Medulla oblongata (tissue), 1 donor: Measurements from ENCODE around the gene FAM174C.

ENCODE experiments used
- DNase-seq: peaks from one replicate; pipeline ENCODE4 v3.0.0-alpha.2; 2015; ENCODE audit errors: extremely low spot score

The FAM174C gene

DNA sequence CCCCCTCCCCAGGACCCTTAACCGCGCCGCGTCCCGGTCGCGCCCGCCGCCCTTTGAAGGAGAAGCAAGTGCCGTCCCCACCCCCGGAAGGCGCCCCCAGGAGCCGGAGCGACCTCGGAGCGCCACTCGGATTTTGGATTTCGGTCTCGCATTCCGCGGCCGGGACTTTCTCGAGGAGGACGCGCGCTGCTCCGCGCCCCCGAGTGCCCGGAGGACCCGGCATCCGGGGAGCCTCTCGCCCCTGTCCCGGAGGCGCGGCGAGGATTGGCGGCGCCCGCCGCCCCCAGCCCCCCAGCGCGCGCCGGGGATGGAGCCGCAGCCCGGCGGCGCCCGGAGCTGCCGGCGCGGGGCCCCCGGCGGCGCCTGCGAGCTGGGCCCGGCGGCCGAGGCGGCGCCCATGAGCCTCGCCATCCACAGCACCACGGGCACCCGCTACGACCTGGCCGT, 25.3 kb upstream of the FAM174C start:
- no peak for DNase-seq

DNA sequence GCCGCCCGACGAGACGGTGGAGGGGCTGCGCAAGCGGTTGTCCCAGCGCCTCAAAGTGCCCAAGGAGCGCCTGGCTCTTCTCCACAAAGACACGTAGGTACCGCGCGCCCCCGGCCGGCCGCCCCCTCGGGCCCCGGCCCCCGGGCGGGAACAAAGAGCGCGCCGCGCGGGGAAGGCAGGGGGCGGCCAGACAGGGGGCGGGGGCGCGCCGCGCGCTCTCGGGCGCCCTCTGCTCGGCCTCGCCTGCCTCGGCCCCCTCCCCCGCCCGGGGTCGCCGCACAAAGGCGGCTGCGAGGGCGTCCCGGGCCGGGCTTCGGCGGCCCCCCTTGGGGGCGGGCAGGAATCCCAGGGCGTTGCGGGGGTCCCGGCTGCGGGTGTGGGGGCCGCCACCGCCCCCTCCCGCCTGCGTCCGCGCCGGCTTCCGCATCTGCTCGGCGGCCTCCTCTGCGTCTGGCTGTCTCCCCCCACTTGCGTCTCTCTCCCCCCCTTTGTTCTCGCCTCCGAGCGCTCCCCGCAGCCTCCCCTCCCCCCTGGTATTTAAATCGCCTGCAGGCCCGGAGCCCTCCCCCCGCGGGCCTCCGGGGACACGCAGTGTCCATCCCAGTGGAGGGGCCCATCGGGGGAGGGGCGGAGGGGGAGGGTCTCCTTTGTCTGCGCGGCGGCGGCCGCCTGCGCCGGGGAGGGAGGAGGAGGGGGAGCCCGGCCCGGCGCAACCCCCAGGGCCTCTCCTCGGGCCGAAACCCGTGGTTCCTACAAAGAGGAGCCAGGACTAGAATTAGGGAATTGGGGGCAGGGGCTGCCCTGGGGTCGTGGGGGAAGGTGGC, 24.7 kb upstream of the FAM174C start:
- DNase-seq = peak; percentile 71

DNA sequence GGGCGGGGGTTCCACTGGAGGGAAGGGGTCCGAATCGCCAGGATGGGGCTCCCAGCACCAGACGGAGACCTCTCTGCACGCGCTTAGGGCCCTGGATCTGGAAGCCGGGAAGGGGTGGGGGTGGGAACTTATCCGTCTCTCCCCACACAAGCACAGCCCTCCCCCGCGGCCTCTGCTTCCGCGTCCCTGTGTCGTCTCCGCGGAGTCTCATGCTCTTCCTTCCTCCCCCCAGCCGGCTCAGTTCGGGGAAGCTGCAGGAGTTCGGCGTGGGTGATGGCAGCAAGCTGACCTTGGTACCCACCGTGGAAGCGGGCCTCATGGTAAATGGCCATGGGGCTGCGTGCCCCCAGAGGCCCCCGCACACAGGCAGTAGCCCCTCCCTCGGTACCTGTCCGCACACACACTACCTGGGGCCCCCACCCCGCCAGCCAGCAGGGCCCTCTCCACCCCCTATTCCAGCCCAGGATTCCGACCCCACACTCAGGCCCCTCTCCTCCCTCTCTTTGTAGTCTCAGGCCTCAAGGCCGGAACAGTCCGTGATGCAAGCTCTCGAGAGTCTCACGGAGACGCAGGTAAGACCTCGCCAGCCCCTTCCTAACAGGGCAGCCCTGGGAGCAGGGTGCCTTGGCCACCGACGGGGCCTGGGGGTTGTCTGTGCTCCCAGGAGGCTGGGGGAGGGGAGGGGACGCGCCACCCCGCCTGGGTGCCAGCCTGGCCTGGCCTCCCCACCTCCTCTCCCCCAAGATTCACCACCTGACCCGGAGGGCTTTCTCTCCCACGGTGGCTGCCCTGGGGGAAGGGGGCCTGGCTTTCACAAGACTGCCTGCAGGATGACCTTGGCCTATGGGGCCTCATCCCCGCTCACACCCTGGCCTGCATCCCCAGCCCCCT, 23.8 kb upstream of the FAM174C start:
- DNase-seq = peak; percentile 79

DNA sequence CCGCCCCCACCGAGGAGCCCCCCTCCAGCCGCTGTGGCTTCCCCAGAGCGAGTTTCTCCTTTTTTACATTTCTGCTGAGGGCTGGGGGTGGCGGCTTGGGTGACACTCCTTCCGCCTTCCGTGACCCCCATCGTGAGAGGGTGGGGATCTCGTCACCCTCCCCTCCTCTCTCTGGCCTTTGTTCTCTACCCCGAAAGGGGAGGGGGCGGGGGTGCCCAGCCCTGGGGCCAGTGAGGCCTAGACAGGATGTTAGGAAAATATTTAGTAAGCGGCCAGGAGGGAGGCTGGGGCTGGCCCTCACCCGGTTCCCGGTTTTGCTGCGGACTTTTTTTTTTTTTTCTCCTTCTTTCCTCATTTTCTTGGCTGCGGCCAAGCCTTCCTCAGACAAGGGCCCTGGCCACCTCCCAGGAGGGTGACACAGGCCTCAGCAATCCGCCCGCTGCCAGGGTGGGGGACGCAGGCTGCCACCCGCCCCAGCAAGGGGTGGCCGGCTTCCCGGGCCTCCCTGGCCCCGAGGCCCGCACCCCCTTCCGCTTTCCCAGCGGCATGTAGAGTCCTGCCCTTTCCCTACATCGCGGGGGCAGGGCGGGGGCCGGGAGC, 23.0 kb upstream of the FAM174C start:
- DNase-seq = peak; percentile 90

GRCh38 chr19:1252821-1253513, 22.4 kb upstream of the FAM174C start:
- peak; percentile 95 for DNase-seq

DNA sequence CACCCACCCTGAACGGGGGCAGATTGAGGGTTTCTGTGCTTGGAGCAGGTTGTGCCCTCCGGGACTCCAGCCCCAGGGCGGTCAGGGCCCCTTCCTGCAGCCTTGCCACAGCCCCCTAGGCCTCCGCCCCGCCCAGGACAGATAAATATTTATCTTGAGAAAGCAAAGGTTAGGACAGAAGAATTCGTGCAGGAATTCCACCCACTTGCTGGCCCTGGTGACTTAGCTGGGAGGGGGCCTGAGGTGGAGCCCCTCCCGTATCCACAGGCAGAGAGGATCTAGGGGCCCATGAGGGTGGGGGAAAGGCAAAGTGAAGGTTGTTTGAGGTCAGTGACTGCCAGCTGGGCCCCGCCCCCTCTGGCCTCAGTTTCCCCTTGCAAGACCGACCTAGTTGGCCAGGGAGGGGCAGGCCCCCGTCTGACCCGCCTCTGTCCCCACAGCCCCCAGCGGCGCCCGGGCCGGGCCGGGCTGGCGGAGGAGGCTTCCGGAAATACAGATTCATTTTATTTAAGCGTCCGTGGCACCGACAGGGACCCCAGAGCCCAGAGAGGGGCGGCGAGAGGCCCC, 21.7 kb upstream of the FAM174C start:
- no peak for DNase-seq

- DNase-seq = no peak
Measured at GRCh38 chr19:1254081-1254527, 21.2 kb upstream of the FAM174C start.

DNA sequence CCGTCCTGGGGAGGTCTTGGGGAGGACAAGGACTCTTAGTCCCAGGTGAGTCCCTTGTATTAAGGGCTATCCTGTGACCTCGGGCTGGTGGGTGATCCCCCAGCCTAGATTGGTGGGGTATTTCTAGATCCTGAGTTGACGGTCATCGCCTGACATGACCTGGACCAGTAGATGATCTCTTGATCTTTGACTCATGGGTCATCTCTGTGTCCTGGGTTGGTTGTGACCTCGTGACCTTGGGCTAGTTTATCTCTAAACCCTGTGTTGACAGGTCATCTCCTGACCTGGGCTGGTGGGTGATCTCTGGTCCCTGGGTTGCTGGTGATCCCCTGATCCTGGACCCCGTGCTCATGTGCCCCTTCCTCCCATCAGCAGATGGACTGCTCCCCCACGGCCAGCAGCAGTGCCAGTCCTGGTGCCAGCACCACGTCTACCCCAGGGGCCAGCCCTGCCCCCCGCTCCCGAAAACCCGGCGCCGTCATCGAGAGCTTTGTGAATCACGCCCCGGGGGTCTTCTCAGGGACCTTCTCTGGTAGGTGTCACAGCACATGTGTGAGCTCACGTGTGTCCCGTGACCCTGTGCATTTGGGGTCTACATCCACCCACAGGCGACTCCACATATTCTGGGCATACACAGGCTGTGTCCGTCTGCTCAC, 20.7 kb upstream of the FAM174C start:
- DNase-seq = no peak

DNA sequence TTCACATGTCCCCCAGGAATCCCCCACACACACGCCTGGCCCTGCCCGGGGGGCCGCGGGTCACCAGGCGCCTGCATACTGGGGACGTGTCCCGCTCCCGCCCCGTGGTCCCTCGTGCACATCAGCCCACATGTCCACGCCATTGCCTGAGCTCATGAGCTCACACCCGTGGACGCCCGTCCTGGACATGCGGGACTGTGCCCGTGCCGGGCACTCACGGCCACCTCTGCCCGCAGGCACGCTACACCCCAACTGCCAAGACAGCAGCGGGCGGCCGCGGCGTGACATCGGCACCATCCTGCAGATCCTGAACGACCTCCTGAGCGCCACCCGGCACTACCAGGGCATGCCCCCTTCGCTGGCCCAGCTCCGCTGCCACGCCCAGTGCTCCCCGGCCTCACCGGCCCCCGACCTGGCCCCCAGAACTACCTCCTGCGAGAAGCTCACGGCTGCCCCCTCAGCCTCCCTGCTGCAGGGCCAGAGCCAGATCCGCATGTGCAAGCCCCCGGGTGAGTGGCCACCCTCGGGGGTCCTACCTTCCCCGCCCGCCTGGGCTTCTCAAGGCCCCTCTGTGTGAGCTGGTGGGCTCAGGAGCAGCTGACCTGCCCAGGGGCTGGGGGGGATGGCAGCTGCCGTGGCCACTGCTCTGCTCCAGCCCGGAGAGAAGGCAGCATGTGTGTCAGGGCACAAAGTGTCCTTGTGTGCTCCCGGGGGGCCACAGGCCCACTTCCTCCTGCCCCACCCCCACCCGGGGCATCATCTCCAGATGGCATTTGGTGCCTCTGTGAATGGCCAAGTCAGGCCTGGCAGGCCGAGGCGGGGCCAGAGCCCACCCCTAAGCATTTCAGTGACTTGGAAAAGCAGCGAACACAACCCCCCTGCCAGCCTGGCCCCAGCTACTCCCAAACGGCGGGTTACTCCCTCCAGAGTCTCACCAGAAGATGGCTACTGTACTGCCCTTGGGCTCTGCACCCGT, 19.9 kb upstream of the FAM174C start:
- peak; percentile 78 for DNase-seq

DNA sequence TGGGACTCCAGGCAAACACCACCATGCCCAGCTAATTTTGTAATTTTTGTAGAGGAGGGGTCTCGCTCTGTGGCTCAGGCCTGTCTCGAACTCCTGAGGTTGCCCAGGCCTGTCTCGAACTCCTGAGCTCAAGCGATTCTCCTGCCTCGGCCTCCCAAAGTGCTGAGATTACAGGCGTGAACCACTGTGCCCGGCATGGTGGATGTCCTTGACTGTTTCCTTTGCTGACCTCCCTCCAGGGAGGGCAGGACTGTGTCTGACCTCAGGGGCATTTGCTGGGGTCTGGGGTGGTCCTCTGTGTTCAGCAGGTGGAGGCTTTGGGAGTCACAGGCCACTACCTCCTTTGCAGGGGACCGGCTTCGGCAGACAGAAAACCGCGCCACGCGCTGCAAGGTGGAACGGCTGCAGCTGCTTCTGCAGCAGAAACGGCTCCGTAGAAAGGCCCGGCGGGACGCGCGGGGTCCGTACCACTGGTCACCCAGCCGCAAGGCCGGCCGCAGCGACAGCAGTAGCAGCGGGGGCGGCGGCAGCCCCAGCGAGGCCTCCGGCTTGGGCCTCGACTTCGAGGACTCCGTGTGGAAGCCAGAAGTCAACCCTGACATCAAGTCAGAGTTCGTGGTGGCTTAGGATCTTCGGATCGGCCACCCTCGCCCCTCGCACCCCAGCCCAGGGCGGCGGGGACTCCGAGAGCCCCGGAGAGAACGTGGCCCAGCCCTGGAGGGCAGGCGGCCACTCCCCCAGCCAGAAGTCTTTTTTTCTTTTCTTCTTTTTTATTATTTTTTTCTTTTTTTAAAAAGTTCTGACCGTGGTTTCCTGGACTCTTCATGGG, 18.5 kb upstream of the FAM174C start:
- no peak for DNase-seq

- DNase-seq = no peak
Measured at GRCh38 chr19:1257475-1258162, 17.7 kb upstream of the FAM174C start.

- no peak for DNase-seq
Measured at GRCh38 chr19:1258163-1258492, 17.2 kb upstream of the FAM174C start.

- DNase-seq = no peak
Measured at GRCh38 chr19:1258707-1259205, 16.6 kb upstream of the FAM174C start.

DNA sequence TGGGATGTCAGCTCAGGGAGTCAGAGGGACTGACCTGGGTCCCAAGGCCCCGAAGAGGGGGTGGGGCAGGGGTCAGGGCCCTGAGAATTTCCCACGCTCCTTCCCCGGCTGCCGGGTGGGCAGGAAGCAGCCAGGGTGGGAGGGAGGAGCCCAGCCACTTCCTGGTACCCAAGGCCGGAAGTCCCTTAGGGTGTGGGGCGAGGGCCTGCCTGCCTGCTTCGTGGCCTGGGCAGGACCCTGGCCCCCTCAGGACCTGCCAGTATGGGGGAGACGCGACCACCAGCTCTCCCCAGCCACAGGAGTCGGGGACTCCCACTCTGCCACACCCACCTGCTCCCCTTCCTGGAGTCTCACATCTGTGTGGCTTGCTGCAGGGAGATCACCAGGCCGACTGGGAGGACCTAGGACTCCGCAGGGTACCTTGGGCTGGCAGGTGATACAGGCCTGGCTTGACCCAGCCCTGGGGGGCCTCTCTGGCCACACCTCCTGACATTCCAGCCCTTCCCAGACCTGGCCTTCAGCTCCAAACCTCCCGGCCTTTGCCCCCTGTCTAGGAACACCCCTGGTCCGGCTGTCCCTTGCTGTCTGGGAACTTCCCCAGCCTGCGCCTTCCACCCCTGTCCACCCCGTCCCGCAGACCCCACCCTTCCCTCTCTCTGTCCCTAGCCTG, 16.0 kb upstream of the FAM174C start:
- DNase-seq = no peak

- DNase-seq = no peak
Measured at GRCh38 chr19:1259876-1260748, 15.2 kb upstream of the FAM174C start.

DNA sequence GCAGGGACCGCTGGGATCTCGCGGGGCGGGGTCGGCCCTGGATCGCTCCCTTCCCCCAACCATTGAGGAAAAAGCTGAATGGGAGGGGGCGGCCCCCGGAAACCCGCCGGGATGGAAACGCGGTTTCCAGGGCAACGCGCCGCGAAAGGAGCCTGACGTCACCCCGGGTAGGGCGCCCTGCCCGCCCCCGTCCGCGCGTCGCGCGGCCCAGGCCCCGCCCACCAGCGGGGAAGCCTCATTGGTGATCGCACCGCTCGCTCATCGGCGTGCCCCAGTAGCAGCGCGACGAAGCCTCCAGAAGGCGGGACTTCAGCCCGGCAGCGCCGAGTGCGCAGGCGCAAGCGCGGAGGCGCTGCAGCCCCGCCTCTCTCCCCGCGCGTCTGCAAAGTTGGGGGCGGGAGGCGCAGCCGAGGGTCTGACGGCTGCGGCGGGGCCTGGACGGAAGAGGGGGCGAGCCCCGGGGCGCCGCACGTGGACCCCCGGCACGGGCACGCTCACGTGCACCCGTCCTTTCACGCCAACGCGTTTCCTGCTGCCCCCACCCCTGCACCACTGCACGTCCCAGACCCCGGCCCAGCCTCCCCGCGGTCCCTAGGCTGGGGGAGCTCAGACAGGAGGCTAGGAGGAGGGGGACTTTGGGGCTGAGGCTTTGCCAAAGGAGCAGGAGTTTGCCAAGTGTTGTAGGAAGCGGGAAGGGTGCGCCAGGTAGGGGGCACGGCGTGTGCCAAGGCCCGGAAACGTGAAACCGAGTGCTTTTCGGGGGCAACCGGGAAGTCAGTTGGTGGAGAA, 14.4 kb upstream of the FAM174C start:
- DNase-seq = peak; percentile 97
